GM18499 (cell line): ENCODE measurements around the gene PRKN.
"Not testable (repeated sequence)": the region's sequence is repeated elsewhere in the genome, so short reads cannot be mapped to it uniquely, and the experiment has no call there.

Experiments used
- ATAC-seq: cut with Tn5 transposase; IDR thresholded peaks from one replicate; pipeline ENCODE4 v1.9.1; 2021; ENCODE audit warnings: moderate number of reproducible peaks; ENCODE audit not compliant: insufficient read depth, unreplicated experiment

The PRKN gene

DNA sequence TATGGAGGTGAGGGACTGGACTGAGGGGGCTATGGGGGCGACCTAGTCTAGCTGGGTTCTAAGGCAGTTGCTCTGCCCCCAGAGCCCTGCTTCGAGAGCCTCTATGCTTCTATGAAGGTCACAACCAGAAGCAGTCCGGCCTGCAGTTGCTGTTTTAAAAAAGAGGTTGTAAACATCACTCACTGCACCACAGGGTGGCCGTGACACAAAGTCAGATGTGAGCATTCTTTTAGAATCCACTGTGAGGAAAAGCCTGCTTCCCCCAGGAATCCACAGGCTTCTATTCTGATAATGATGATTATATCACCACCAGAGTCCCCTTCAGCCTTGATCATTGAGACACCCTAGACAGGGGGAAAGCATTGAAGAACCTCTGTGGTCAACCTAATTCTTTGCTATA is 1224.0 kb downstream of the PRKN start:
- no peak for ATAC-seq

DNA sequence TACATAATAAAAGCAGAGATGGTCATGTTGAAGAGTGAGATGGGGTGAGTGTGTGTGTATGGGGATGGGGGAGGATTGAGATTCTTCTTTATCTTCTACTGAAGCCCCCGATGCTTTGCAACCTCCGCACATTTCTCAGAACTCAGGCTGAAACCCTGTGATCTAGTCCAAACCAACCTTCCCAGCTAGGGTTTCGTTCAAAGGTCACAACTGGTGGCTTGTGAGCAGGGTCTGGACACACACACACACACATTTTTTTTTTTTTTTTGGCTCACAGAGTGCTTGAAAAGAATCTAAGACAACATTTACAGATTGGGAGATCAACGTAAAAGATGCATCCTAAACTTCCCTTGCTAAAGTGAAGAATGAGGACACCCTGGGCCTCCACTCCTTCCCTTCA is 1228.7 kb downstream of the PRKN start:
- ATAC-seq: no peak

DNA sequence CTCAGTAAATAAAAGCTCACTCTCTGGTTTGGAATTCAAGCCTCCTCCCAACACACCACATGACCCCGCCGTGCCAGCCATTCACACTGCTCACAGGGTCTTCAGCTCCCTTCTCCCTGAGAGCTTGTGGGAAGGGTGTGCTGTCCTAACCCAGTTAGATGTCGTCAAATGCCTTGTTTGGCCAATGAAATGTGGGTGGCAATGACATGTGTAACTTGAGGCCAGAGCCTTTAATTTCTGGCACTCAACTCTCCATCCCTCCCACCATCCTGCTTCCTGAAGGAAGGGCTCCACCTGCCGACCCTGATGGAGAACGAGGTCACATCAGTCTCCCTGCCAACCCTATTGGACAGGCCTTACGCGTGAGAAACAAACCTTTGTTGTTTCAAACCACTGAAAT is 1229.2 kb downstream of the PRKN start:
- ATAC-seq: no peak

DNA sequence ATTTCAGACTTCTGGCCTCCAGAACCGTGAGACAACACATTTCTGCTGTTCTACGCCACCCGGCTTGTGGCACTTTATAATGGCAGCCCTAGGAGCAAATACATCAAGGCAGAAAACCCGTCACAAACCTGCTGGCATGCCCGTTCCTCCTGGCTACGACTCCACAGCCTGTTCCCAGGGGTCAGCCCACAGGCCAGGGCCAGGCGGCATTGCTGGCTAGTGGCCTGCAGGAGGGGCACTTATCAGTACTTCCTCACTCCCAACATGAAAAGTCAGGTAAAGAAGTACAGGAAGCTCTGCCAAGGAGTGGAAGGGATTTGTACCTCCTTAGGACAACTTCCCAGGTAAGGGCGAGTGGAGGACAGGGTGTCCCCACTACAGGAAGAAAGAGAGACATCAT is 1230.6 kb downstream of the PRKN start:
- no peak for ATAC-seq

DNA sequence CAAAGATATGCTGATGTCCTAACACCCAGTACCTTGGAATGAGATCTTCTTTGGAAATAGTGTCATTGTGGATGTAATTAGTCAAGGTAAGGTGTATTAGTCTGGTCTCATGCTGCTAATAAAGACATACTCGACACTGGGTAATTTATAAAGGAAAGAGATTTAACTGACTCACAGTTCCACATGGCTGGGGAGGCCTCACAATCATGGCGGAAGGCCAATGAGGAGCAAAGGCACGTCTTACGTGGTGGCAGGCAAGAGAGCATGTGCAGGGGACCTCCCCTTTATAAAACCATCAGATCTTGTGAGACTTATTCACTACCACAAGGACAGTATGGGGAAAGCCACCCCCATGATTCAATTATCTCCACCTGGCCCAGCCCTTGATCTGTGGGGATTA is 1231.3 kb downstream of the PRKN start:
- not testable (repeated sequence) for ATAC-seq

DNA sequence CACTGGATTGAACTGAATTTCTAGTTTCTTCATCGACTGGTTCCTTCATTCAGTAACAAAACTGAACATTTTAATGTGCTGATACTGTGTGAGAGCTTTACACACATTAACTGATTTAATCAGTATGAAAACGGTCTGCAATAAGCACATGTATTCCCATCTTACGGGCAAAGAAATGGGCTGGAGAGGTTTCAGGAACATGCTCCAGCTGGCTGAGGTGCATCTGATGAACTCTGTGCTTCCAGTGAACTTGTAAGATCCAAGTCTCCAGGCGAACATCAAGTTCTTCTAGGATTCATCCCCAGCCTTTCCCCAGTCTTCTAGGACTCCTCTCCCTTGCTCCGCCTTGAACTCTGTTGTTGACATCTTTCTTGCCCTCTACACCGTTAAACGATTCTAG is 1233.0 kb downstream of the PRKN start:
- ATAC-seq: no peak

DNA sequence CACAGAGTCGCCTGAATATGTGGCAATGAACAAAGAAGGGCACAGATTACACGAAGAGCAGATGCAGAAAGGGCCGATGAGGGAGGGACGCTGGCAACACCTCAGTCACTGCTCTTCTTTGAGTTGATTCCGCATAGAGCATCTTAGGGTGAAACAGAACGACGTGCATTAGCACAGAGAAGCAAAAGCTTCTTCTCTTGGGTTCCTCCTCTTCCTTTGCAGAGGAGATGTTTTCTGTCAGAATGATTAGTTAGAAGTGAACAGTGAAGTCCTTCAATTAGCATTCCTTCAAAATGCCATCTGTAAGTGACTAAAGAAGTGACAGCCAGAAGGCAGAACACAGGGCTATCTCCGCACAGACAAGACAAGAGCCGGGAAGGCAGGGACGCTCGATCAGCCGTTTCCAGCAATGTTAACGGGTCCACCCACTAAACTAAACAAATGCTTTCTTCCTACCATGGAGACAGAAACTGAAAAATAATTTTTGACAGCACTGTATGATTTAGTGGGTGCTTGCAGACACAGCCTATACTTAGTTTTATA is 1233.9 kb downstream of the PRKN start:
- no peak for ATAC-seq

DNA sequence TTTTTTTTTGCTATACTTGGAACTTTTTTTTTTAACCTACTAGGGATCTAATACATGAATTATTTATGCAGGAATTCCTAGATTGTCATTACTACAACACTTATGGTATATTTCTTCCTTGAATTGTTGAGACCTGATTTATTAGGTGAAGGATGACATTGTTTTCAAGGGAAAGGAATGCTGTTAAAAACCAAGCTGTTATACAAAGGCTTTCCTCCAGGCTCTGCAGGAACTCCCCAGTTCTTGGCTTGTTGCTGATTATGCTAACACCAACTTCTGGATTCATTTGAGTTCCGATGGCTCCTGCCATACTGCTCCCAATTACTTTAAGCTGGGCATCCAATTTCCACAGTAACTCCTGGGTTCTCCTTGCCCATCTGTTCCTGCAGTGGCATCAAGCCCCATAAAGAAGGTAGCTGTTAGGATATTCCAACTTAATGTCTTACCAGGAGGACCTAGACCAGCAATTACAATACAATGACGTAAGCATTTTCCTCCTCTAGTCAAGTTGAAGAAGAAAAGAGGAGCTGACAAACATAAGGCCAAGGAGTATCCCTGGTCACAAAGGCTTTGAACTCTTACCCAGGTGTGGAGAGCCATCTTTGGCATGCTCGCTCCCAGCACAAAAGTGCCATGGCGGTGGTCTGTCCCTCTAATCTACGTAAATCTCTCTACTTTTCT is 1237.8 kb downstream of the PRKN start:
- ATAC-seq: no peak

DNA sequence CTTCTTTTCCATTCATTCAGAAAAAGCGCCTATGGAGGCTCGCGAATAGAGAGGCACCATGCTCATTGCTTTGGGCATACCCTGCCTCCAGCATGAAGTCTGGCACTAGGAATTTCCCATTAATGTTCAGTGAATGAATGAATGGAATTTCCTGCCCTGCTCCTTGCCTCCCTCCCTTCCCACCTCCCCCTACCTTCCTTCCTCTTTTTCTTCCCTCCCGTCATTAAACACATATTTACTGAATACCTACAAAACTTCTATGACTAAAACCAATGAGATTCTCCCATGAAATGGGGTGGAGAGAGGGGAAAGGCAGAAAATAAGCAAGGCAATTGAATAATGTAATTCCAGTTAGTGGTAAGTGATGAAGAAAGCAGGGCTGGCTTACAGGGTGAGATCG is 1239.9 kb downstream of the PRKN start:
- ATAC-seq: no peak

DNA sequence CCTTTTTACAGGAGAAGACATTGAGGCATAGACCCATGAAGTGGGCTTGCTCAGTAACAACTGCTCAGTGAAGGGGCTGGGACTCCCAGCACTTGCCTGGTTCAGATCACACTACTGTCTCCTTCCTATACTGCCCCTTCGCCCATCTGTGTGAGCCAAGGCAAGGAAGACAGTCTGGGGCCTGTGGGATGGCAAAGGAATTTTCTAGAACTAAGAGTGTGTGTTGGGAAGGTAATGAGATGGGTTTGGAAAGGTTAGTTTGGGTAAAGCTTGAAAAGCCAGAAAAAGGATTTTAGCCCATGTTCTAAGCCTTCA is 1240.4 kb downstream of the PRKN start:
- no peak for ATAC-seq

DNA sequence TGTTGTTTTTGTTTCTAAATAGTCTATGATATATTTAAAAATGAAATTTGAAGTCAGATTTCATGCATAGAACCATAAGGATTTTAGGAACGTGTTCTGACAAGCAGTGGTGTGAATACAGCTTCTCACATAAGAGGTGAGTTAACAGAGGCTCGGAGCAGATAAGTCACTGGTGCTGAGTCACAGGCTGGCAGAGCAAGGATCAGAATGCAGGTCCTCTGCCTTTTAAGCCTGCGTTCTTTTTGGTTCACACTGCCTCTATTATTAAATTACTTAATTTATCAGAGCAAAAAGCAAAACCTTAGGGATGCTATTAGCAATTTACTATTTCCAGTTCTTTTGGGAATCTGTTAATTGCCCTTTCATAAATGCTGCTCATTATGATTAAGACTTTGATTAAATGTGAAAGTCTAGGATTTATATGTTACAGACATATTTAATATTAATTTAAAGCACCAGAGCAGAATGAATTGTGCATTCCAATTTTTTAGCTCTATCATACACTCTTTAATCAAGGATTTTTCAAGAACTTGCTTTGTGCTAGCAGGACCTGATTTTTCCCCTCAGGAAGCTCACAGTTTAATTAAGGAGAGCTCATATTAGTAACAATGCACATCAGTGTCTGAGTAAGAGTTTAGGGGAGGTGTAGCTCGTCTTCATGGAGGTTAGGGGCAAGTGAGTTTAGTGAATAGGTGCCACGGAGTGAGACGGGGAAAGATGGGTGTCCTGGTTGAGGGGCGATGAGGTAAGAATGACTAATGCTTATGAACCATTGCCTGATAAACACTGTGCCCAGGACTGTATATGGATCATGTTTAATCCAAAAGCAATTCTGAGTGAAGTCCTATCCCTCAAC is 1241.0 kb downstream of the PRKN start:
- ATAC-seq: no peak

DNA sequence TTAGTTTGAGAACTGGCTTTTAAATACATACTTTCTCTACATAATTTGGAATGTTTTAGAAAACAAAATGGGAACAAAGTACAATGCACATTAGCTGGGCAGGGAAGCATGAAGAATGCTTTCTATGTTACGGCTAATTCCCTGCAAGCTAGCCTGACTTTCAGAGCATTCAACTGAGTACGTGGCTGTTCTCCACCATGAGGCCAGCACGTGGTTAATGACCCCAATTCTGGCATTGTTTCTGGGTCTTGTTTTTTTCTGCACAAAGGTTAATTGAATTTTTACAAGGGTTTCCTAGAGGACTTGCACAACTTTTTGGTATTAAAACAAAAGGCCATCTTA is 1245.1 kb downstream of the PRKN start:
- no peak for ATAC-seq

DNA sequence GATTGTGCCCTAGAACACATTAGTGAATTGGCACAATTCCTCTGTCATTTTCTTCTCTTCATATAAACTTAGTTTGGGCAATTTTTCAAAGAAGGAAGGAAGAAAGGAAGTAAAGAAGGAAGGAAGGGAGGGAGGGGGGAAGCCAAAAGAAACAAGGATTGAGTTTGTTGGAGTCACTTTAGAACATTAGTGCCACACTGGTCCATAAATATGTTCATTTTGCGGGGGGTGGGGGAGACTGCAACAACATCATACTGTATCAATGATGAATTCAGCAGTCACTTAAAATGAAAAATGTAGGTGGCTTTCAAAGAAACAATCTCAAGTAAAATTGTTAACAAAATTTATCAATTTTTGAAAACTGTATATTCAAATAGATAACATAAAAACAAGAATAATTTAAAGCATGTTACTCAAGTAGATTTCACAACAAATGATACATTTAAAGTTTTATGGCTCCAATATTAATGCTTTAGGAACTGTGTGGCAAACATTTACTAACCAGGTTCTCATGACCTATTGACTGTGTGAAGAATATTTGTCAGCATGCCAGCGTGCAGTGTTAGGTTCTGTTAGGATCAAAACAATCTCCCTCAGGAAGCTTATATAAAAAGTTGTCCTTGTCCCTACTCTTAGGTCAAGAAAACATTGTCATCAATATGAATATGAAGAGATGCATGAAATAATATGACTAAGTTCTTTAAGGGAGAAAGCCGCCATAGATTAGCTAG is 1245.6 kb downstream of the PRKN start:
- ATAC-seq: no peak

DNA sequence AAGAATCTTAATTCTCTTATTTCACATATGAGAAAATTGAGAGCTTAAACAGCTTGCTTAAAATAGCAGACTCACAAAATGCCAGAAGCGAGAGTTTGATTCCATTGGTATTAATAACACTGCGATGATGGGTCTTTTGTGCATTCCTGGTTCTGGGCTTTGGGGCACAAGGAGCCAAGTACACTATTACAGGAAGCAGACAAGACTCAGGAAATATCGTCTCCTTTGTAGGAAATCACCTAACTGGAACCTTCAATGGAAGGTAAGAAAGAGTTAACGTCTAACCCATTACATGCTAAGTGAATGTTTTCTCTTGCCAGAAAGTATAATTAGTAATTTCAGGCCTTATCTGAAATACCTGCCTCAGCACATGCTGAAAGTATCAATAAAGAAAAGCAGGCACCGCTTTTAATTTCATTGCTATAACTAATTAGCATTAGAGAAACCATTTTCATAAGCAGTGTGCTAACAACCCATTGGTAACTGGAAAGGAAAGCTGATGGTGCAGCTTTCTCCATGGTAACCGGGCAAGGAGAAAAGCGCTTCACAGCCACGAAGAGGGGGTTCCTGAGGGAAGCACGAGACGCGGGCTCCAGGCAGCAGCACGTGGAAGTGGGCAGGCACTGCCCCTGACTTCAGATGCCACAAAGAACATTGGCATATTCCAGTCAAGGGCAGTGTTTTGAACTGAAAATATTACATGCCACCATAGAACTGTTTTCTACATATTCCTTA is 1247.0 kb downstream of the PRKN start:
- ATAC-seq: no peak

DNA sequence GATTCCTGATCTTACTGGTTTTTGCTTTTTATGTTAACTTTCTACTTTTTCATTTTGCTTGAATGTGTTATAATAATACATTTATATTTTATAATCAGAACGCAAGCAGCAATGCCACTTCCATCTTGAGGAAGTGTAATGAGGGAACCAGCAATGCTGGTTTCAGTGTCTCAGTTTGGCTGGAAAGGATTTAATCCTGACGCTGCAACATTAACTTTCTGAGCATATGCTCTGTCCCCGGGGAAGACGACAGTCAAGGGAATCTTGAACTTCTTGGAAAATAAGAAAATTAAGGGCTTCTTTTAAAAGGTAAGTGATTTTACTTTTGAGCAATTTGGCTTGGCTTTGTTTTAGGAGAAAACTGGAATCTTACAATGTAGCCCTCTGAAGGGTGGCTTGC is 1248.2 kb downstream of the PRKN start:
- no peak for ATAC-seq

DNA sequence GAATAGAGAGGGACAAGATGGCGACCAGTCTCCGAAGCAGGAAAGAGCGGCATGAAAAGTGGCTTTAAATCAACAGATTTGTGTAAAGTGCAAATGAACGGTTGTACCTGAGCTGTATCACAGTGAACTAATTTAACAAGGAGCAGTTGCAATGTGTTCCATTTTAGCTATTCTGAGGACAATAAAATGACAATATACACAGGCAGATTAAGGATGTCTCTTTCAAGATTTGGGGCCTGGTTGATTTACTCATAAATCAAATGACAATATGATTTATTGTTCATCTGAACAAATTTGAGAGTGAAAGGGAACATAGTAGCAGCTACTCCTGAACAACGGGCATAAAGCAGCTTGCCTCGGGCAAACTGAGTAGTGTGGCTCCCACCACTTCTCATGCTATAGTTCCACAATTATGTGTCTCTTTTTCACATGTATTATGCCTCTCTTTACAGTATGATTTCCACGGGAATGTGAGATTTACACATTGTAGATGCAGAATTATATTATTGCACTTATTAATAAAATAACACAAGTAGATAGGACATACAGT is 1249.6 kb downstream of the PRKN start:
- no peak for ATAC-seq

DNA sequence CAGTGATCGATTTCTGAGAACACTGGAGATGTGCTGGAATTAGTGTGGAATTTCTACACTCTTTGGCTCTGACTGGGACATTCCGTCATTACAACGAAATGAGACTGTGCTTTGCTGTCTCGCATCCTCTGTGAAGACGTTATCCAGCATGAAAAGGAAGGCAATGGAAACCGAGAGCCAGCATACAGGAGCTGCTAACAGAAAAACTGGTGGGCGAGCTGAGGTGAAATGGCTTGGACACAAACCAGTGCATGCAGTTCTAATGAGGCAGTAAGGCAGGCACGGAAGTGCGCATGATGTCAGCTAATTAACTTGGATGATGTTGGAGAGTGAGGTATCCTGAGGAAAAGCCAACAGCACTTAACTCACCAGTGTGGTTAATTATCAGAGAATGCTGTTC is 1250.9 kb downstream of the PRKN start:
- ATAC-seq: no peak

DNA sequence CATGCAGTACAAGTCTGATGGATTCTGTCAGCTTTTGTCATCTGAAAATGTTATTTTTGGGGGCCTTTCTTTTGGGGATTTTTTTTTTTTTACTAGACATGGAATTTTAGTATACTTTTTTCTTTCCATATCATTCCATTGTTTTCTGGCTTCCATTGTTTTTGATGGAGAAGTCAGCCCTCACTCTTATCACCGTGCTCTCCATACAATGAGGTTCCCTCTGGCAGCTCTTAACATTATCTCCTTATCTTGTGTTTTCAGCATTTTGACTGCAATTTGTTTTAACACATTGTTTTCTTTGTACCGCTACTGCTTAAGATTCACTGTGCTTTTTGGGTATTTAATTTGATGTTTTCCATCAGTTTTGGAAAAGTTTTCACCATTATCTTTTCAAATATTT is 1262.2 kb downstream of the PRKN start:
- ATAC-seq: no peak

DNA sequence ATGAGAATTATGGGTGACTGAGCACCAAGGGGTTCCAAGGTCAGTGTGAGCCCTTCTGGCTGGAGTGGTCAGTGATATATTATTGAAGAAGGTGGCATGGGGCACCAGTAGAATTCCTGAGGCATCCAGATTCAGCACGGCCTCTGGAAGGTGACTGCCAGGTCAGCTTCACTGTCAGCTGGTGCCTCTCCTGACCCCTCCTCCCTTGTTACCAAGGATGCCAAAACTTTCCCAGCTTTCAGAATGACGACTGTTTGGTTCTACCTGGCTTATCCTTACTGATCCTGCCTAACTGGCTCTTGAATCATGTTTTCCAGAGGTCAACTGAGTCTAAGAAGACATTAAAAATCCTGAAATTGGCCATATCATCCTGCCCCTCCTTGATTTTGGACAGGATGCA is 1264.5 kb downstream of the PRKN start:
- ATAC-seq: no peak

DNA sequence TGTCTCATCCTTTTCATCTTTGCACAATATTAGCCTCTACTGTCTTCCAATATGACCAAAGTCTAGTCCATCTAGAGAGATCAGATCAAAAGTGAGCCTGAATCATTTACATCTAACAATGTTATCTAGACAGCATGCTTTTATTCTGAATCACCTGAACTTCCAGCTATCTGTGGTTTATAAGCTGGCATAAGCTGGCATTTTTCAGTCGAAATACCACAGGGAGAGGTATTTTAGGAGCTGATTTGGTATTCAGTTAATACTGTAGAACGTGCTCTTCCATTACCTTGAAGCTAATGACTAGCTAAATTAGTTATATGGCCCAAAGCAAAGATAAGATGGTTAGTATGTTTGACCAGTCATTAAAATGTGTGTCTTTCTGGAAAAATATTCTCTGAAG is 1265.4 kb downstream of the PRKN start:
- no peak for ATAC-seq
